ENCODE results near the gene PRPF40B. TPM values are rescaled to one million over a fixed set of nuclear protein-coding genes. Genes with fewer than 3 reads are reported as not detected.

Gene PRPF40B
- total and polyA plus RNA-seq, 9 of the 15 experiments (the other 6 are each of a cell fraction or from before 2014, with no cell fraction given): 0.55 to 10.6 (median 4.8) TPM

GRCh38 chr12:49644620-49644994 lies 21.2 kb downstream of the PRPF40B start (continued):
- TF ChIP-seq DEAF1 (CRISPR knock-in tag; IDR thresholded peaks at IDR 0.05): peak; percentile 99
- TF ChIP-seq TRIM28 (IDR thresholded peaks at IDR 0.05): no peak
- TF ChIP-seq ZNF133 (CRISPR knock-in tag; IDR thresholded peaks at IDR 0.05): no peak
- TF ChIP-seq MCM3 (IDR thresholded peaks at IDR 0.05): no peak
- TF ChIP-seq RBM17 (IDR thresholded peaks at IDR 0.05; ENCODE audit: borderline replicate concordance, low read depth, low read length): no peak
- TF ChIP-seq NRF1 (conservative IDR thresholded peaks at IDR 0.05 in 1 of 2, IDR thresholded peaks at IDR 0.05 in 1 of 2): no peak
- TF ChIP-seq ZNF449 (CRISPR knock-in tag; IDR thresholded peaks at IDR 0.05): no peak
- TF ChIP-seq ZBTB40 (IDR thresholded peaks at IDR 0.05): no peak
- TF ChIP-seq ZBTB40 (CRISPR knock-in tag; IDR thresholded peaks at IDR 0.05): no peak
- TF ChIP-seq KHSRP (IDR thresholded peaks at IDR 0.05): no peak
- no peak for TF ChIP-seq SMAD2 (IDR thresholded peaks at IDR 0.05; ENCODE audit: low read depth, low read length)
- no peak for TF ChIP-seq RBFOX2 (IDR thresholded peaks at IDR 0.05; ENCODE audit: low read depth, low read length)
- peak; percentile 20; the same call in 1 of the 2 replicates for TF ChIP-seq TFAP4 (CRISPR knock-in tag; IDR thresholded peaks at IDR 0.05; ENCODE audit: borderline replicate concordance)
- TF ChIP-seq STAT6 (CRISPR knock-in tag; IDR thresholded peaks at IDR 0.05): no peak

Data from K562 (cell line).